GM13976 (cell line): ENCODE measurements around the gene GNPAT.

Experiments
- DNase-seq: peaks from one replicate; pipeline ENCODE4 v3.0.0; 2012; ENCODE audit warnings: low spot score
- CTCF ChIP-seq: IDR thresholded peaks from 2 replicates; pipeline ENCODE4 v1.5.1; 2012; ENCODE audit warnings: borderline replicate concordance, mild to moderate bottlenecking; ENCODE audit not compliant: insufficient read depth; ENCODE audit errors: extremely low read depth, missing control alignments, control extremely low read depth
- in situ Hi-C: fragments of 300-500 bp; cut with MboI; formaldehyde crosslinking; loops from one replicate; pipeline ENCODE4 v1.12.0; 2022; ENCODE audit warnings: low sequenced_read_pairs, mixed read lengths, inconsistent platforms; ENCODE audit not compliant: unreplicated experiment

Gene GNPAT

DNA sequence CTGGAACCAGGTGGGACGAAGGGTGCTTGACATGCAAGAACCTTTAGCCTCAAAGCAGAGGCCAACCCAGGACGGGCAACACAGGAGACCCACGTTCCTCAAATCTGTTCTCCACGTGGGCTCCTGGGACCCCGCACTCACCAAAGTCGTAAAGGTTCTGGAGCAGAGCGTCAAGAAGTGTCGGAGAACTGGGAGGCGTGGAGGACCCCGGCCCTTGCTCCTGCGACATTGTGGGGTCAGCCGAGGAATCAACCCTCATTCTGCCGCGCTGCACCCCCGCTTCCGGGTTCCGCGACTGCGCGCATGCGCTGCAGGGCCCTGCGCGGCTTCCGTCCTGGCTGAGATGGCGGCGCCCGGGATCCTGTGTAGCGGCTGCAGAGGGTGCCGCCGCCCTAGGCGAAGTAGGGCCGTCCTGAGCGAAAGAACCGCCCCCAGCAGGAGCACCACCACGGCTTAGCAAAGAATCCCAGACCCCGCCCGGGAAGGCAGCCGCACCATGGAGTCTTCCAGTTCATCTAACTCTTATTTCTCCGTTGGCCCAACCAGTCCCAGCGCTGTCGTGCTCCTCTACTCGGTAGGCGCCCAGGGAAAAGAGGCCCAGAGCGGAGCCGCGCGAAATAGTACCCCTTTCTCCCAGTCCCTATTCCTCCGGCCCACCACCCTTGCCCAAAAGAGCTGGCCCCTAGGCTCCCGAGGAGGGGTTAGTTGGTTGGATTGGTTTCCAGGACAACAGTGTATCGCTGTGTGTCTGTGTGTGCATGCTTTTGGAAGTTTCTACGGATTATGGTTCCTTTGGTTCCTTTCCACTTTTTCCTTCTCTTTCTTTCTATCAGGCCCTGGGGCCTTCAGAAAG is at the start of gene GNPAT:
TSS of gene GNPAT (plus strand) at position 330 of the 853 bp plus-strand sequence. CDS start at position 497, 167 bp downstream.
- in situ Hi-C loops = no loop called here

GRCh38 chr1:231192620-231193163 is 48.3 kb upstream of the GNPAT start:
- no peak for TF ChIP-seq CTCF
- in situ Hi-C loops = no loop called here
- peak; percentile 7 for DNase-seq

More for the DNA sequence above, at the start of gene GNPAT:
- peak; percentile 95 for DNase-seq
- no peak for TF ChIP-seq CTCF

DNA sequence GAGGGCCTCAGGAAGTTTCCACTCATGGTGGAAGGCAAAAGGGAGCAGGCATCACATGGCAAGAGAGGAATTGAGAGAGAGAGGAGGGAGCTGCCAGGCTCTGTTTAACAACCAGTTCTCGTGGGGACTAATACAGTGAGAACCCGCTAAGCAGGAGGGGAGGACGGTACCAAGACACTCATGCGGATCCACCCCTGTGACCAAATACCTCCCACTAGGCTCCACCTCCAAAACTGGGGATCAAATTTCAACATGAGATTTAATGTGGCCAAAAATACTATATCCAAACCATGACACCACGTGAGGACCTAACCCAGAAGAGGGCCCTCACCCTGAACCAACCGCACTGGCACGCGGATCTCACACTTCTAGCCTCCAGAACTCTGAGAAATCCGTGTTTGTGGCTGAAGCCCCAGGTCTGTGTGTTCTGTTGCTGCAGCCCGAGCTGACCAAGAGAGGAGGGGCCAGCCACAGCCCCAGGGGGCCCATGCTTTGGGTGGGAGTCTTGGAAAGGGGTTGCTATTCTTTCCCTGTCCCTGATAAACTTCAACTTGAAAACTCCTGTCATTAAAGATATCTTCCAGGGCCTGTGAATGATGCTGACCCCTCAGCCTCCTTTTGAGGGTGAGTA is 47.2 kb upstream of the GNPAT start:
- no peak for DNase-seq
- in situ Hi-C loops = no loop called here
- no peak for TF ChIP-seq CTCF

DNA sequence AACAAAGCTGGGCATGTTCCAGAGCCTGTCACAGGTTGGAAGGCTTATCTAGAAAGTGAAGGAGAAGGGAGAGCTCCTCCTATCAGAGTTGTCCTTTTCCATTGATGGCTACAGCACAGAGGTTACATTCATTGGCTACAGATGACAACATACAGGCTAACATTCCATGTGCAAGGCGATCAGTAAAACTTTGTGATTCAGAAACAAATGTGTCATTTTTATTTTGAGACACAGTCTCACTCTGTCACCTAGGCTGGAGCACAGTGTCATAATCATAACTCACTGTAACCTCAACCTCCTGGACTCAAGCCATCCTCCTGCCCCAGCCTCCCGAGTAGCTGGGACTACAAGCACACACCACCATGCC is 46.6 kb upstream of the GNPAT start:
- in situ Hi-C loops = no loop called here
- TF ChIP-seq CTCF = no peak
- DNase-seq = no peak

DNA sequence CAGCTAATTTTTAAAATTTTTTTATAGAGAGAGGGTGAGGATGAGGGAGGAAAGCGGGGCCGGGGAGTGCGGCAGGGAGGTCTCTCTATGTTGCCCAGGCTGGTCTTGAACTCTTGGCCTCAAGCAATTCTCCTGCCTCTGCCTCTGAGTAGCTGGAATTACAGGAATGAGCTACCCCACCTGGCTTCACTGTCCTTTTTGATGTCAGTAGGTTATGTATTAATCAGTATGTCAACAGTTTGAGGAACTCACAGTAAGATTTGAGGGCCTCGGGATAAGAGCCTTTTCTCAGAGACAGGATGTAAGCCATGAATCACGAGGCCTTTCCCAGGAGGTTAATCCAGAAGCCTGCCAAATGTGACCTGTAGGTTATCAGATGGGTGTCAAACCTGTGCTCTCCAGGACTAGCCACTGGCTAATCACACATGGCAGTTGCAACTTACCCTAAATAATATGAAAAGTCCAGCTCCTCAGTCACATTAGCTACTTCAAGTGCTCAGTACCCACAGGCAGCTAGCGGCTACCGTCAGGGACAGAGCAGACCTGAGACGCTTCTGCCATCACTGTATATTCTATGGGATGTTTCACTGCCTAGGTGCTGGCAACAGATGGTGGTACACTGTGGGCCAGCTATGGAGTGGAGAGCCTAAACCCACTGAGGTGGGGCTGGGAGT is 46.0 kb upstream of the GNPAT start:
- DNase-seq = no peak
- in situ Hi-C loops = no loop called here
- TF ChIP-seq CTCF = no peak

DNA sequence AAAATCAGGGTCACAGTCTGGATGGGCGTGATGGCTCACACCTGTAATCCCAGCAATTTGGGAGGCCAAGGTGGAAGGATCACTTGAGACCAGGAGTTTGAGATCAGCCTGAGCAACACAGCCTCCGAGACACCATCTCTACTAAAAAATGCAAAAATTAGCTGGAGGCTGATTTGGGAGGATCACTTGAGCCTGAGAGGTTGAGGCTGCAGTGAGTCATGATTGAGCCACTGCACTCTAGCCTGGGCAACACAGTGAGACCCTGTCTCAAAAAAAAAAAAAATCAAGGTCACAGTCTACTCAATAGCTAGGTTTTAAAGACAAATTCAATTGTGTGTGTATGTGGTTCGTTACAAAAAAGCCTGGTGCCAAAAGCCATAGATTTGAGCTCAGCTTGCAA is 44.7 kb upstream of the GNPAT start:
- in situ Hi-C loops = no loop called here
- TF ChIP-seq CTCF = no peak
- no peak for DNase-seq
